GM12801 (cell line): ENCODE results near the gene NEU1.

Source experiments
- TF ChIP-seq, protein P1 (sequence below): IDR thresholded peaks from one replicate; pipeline ENCODE4 v1.5.1; 2011; ENCODE audit warnings: control low read depth; ENCODE audit not compliant: insufficient read length; ENCODE audit errors: extremely low read depth

Gene NEU1

DNA sequence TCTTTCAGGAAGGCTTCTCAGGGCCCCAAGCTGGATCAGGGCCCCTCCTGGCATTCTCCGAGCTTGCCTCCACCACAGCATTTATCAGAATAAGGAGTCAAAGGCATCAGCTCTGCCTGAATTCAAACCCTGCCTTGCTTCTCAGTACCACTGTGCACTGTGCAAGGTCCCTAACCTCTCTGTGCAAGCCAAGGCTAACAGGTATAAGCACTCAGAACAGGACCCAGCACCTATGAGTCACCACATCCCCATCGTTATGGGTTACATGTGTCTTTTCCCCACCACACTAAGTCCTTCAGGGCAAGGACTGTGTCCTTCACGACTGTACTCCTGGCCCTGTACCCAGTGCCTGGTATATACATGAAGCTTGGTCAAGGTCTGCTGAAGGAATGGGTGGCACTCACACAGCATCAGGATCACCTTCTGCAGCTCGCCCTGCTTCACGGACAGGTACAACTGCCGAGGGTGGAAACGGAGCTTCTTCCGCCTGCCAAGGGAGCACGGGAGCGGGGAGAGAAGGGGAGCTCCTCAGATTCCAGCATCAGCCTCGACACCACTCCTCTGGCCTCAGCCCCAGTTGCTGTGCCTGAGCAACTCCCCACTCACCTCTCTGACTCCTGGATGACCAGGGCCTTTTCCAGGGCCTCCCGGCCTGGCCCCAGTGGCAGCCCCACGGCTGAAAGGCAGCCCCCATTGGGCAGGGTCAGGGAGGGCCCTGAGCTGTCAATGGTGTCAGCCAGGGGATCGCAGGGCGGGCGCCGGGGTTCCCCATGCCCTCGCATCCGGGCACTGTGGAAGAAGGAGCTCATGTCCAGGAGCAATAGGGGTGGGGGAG is 24.8 kb upstream of the NEU1 start:
- TF ChIP-seq, protein P1, sequence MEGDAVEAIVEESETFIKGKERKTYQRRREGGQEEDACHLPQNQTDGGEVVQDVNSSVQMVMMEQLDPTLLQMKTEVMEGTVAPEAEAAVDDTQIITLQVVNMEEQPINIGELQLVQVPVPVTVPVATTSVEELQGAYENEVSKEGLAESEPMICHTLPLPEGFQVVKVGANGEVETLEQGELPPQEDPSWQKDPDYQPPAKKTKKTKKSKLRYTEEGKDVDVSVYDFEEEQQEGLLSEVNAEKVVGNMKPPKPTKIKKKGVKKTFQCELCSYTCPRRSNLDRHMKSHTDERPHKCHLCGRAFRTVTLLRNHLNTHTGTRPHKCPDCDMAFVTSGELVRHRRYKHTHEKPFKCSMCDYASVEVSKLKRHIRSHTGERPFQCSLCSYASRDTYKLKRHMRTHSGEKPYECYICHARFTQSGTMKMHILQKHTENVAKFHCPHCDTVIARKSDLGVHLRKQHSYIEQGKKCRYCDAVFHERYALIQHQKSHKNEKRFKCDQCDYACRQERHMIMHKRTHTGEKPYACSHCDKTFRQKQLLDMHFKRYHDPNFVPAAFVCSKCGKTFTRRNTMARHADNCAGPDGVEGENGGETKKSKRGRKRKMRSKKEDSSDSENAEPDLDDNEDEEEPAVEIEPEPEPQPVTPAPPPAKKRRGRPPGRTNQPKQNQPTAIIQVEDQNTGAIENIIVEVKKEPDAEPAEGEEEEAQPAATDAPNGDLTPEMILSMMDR = no peak

DNA sequence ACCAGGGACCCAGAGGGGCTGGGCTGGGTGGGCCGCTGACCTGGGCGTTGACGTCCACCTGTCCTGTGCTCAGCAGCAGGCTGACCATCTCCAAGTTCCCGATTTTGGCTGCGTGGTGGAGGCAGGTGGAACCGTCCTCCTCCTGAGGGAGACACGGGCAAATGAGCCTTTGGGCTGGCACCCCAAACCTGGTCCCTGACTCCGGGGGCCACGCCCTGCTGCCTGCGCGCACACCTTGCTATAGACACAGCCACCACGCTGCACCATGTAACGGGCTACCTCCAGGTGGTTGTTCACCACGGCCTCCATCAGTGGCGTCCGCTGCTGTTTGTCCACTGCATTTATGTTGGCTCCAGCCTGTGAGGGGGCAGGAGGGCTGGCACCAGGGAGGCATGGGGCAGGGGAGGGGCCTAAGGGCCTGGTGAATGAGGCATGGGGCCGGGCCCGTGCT is 23.9 kb upstream of the NEU1 start:
- TF ChIP-seq, protein P1 = no peak

DNA sequence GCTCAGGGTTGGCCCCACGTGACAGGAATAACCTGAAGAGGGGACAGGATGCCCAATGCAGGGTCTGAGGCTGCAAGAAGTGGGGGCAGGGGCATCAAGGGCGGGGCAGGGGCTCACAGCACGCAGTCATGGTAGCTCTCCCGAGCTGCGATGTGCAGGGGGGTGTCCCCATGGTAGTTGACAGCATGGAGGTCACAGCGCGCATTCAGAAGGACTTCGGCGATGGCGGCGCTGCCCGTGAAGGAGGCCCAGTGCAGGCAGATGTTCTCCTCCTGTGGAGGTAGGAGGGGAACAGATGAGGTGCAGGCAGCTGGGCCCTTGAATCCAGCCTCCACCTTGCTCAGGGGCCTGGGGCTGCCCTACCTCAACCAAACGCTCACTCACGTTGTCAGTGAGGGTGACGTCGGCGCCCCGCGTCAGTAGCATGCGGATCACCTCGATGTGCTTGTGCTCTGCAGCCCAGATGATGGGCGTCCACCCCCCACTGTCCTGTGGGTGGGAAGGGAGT is 22.0 kb upstream of the NEU1 start:
- TF ChIP-seq, protein P1 = no peak

DNA sequence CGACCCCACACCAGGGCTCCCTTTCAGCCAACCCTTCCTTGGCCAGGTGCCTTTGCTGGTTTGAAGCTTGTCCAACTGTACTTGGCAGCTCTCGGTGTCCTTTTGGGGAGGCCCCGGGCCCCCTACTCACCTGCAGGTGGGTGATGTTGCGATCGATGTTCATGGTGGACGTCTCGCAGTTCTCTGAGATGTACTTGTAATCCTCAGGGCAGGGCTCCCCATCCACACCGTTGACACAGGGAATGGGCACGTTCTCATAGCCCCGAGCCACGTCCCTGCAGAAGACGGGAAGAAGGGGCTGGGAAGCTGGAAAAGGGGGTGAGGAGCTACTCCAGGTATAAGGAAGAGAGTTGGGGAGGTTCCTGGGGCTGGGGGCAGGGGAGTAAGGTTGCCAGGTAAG is 21.1 kb upstream of the NEU1 start:
- TF ChIP-seq, protein P1 = no peak

DNA sequence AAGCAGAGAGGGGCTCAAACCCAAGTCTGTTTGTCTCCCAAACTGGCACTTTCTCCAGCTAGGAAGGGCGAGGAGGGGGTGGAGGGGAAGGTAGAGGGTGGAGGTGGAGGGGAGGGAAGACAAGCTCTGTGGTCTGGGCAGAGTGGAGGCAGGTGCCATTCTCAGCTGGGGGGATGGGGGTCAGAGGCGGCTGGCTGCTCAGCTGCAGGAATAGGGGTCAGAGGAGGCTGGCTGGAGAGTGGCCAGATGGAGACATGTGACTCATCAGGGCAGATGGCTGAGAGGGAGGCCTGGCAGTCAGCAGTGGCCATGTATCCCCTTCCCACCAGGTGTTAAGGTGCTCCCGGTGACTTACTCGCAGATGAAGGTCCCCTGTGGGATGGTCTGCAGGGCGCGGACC is 19.7 kb upstream of the NEU1 start:
- TF ChIP-seq, protein P1 = no peak

DNA sequence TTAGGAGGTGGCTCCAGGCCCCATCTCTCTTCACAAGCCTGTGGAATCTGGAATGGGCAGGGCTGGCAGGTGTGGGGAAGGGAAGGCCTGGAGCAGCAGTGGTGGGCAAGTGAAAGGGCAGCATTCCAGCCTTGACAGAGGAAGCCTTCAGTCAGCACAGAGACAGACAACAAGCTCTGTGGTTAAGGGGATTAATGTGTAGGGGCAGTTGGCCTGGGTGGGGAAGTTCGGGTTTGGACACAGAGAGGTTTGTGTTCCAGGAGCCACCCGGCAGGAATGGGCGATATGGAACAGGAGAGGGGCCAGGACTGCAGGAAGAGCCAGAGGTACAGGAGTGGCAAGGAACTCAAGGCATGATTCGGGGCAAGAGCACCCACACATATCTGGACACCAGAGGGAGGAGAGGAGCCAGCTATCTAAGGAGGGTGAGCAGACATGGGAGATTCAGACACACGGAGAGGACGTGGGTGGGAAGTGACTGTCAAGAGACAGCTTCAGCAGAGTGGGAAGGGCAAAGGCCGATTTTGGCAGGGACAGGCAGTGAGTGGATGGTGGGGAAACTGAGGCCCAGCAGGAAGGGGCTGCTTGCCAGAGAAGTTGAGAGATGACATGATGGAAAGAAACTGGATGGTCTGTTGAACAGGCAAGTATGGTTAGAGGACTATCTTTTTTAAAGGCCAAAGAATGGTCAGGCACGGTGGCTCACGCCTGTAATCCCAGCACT is 18.7 kb upstream of the NEU1 start:
- TF ChIP-seq, protein P1 = no peak

DNA sequence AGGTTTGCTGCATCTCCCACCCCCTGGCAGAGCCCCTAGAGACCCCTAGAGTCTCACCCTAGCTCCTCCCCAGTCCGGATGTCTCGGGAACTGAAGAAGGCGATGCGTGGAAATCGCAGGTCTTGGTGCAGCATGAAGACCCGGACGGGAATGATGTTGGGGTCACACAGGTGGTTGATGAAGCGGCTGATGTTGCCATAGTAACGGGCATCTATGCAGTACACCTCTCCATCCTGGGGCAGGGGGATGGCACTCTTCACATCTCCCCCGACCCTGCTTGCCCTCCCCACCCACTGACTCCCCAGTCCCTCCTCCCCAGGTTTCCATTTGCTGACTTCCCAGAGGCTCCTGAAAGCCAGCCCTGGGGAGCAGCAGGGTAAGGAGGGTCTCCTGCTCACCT is 18.0 kb upstream of the NEU1 start:
- TF ChIP-seq, protein P1 = no peak
